K562 (cell line): Measurements from ENCODE around the gene MEIOB. TPM values are rescaled to one million over a fixed set of nuclear protein-coding genes. Genes with fewer than 3 reads are reported as not detected.

ENCODE experiments used
- GABPB1 ChIP-seq: sonication (generic); formaldehyde crosslinking; IDR thresholded peaks from 2 replicates; pipeline ENCODE4 v1.8.0; 2022; ENCODE audit warnings: mild to moderate bottlenecking, missing genetic modification reagents
- GATAD2B ChIP-seq: fragments of 450-650 bp; IDR thresholded peaks from 2 replicates; pipeline ENCODE4 v1.6.1; 2017; ENCODE audit warnings: mild to moderate bottlenecking, borderline replicate concordance
- KLF6 ChIP-seq: fragments of 250-450 bp; sonication (Bioruptor Pico); IDR thresholded peaks from 2 replicates; pipeline ENCODE4 v1.4.0; 2020; ENCODE audit warnings: mild to moderate bottlenecking, moderate library complexity, borderline replicate concordance
- MTA2 ChIP-seq: fragments of 450-650 bp; IDR thresholded peaks from 2 replicates; pipeline ENCODE4 v1.6.1; 2016; ENCODE audit warnings: low read depth
- NCOA1 ChIP-seq: fragments of 450-650 bp; IDR thresholded peaks from 2 replicates; pipeline ENCODE4 v1.6.1; 2016; ENCODE audit warnings: low read depth
- NFE2 ChIP-seq: IDR thresholded peaks from 2 replicates; pipeline ENCODE4 v1.6.1; 2014; ENCODE audit warnings: antibody characterized with exemption, low read depth
- NR2F6 ChIP-seq: fragments of 450-650 bp; formaldehyde crosslinking; IDR thresholded peaks from 2 replicates; pipeline ENCODE4 v1.4.0; 2020; ENCODE audit warnings: mild to moderate bottlenecking
- NR3C1 ChIP-seq: sonication (generic); formaldehyde crosslinking; IDR thresholded peaks from 2 replicates; pipeline ENCODE4 v1.8.1; 2022; ENCODE audit warnings: missing genetic modification reagents
- PTBP1 ChIP-seq: fragments of 200-400 bp; formaldehyde crosslinking; IDR thresholded peaks from 2 replicates; pipeline ENCODE4 v1.6.1; 2017; ENCODE audit warnings: low read depth, low read length
- REST ChIP-seq, 2 experiments: fragments of 450-650 bp; formaldehyde crosslinking in 1 of 2; IDR thresholded peaks; 2 replicates each; pipeline versions ENCODE4 v1.4.0 to v1.6.1; 2014 to 2020; ENCODE audit warnings: mild to moderate bottlenecking in 2 of 2, borderline replicate concordance in 1 of 2, low read depth in 1 of 2
- SIX5 ChIP-seq, 2 experiments: IDR thresholded peaks; 2 replicates each; pipeline ENCODE4 v1.6.1; 2011; ENCODE audit warnings: low read length in 2 of 2, borderline replicate concordance in 1 of 2, low read depth in 1 of 2, mild to moderate bottlenecking in 1 of 2, moderate library complexity in 1 of 2; ENCODE audit not compliant: insufficient read depth in 1 of 2
- SRF ChIP-seq, 2 experiments: fragments of 250-450, 450-650 bp in 1 of 2; sonication (Bioruptor Pico) in 1 of 2; sonication (generic) in 1 of 2; formaldehyde crosslinking; IDR thresholded peaks; 2 replicates each; pipeline versions ENCODE4 v1.5.0 to v1.5.1; 2020 to 2022; ENCODE audit warnings: mild to moderate bottlenecking in 1 of 2, missing genetic modification reagents in 1 of 2
- TAF1 ChIP-seq: IDR thresholded peaks from 2 replicates; pipeline ENCODE4 v1.6.1; 2011; ENCODE audit warnings: mild to moderate bottlenecking, low read length, moderate library complexity; ENCODE audit not compliant: insufficient read depth, control insufficient read depth, severe bottlenecking; ENCODE audit errors: extremely low read depth
- ZBTB2 ChIP-seq: fragments of 450-650 bp; IDR thresholded peaks from 2 replicates; pipeline ENCODE4 v1.6.1; 2016; ENCODE audit warnings: antibody characterized with exemption
- ZNF184 ChIP-seq: sonication (generic); formaldehyde crosslinking; IDR thresholded peaks from 2 replicates; pipeline ENCODE4 v1.5.0; 2020; ENCODE audit warnings: missing genetic modification reagents
- ZNF24 ChIP-seq: fragments of 450-650 bp; IDR thresholded peaks from 2 replicates; pipeline ENCODE4 v1.6.1; 2016
- ZNF785 ChIP-seq: fragments of 250-450 bp; sonication (Bioruptor Pico); IDR thresholded peaks from 2 replicates; pipeline ENCODE4 v1.4.0; 2020; ENCODE audit warnings: mild to moderate bottlenecking
- polyA plus RNA-seq, 8 experiments: library from polyadenylated mRNA; depleted of rRNA in 4 of 8; stranded (reverse) in 5 of 8; unstranded in 3 of 8; fragments of >200 nt; fragmentation: Nextera tagmentation in 2 of 8; fragmentation: Illumina TruSeq in 1 of 8; extraction: Ambion mirVana in 2 of 8; extraction: Trizol in 1 of 8; gene quantifications; 2 replicates each; pipeline versions ENCODE4 v1.2.1 to v1.2.3, GENCODE V29; 2011 to 2014; ENCODE audit warnings: inconsistent platforms in 1 of 8, missing spikeins in 1 of 8
- total RNA-seq, 7 experiments: library from RNA; depleted of rRNA in 6 of 7; stranded (reverse); fragments of >200 nt in 6 of 7; fragmentation: Illumina TruSeq in 2 of 7; extraction: Trizol in 2 of 7; gene quantifications; 2 replicates each; pipeline versions ENCODE4 v1.2.1 to v1.2.3, GENCODE V29; 2011 to 2021; ENCODE audit warnings: low replicate concordance in 1 of 7
- TF ChIP-seq, protein P1 (sequence below), 2 experiments: fragments of 450-650 bp in 1 of 2; sonication (generic) in 1 of 2; formaldehyde crosslinking in 1 of 2; IDR thresholded peaks in 1 of 2; conservative IDR thresholded peaks in 1 of 2; 2 replicates each; pipeline versions ENCODE4 v1.6.1 to v1.8.1; 2016 to 2023; ENCODE audit warnings: mild to moderate bottlenecking in 2 of 2, moderate library complexity in 2 of 2, inconsistent platforms in 1 of 2, missing genetic modification reagents in 1 of 2

The MEIOB gene
- total and polyA plus RNA-seq, 9 of the 15 experiments (the other 6 are each of a cell fraction or from before 2014, with no cell fraction given): 25.4 to 203 (median 97.6) TPM

DNA sequence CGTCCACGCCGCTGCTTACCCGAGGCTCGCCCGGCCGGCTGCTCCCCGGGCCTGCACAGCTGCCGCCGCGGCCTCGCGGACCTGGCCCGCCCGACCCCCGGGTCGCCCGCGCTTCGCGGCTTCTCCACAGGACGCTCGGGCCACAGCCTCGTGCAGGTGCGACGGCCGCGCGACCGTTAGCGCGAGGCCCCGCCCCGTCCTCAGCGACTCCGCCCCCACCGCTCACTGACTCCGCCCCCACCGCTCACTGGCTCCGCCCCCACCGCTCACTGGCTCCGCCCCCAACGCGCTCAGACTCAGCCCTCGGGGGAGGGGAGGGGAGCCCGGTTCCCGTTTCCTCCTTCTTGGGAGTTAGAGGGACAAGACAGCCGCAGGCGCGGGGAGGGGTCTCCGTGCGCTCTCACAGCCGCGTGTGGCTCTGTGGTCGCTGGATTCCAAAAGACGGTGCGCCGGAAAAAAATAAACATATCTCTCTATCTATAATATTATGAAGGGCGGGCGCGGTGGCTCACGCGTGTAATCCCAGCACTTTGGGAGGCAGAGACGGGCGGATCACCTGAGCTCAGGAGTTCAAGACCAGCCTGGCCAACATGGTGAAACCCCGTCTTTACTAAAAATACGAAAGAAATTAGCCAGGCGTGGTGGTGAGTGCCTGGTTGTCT, at the start of gene MEIOB (continued):
- TF ChIP-seq REST (IDR thresholded peaks at IDR 0.05; ENCODE audit: borderline replicate concordance) (no peak), REST (CRISPR knock-in tag; IDR thresholded peaks at IDR 0.05; ENCODE audit: low read depth) (no peak), ZNF785 (no peak), MTA2 (no peak), ZNF24 (no peak), SRF (CRISPR knock-in tag; IDR thresholded peaks at IDR 0.05) (peak in 1 of 2 experiments; percentile 71; a peak in 2 of 4 replicates), PTBP1 (no peak), NR3C1 (no peak), ZNF184 (no peak), SIX5 (IDR thresholded peaks at IDR 0.05; ENCODE audit: borderline replicate concordance in 1 of 2, insufficient read depth in 1 of 2, low read depth in 1 of 2, low read length in 2 of 2) (no peak), NFE2 (no peak), ZBTB2 (peak; percentile 43; the same call in 1 of the 2 replicates), NCOA1 (peak; percentile 20; the same call in 1 of the 2 replicates), NR2F6 (CRISPR knock-in tag) (no peak), GATAD2B (peak; percentile 87), KLF6 (CRISPR knock-in tag) (no peak), GABPB1 (CRISPR knock-in tag) (no peak), TAF1 (peak; percentile 39)
- TF ChIP-seq, protein P1, sequence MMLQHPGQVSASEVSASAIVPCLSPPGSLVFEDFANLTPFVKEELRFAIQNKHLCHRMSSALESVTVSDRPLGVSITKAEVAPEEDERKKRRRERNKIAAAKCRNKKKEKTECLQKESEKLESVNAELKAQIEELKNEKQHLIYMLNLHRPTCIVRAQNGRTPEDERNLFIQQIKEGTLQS (IDR thresholded peaks at IDR 0.05): no peak
- TF ChIP-seq, protein P1 (CRISPR knock-in tag; conservative IDR thresholded peaks at IDR 0.05): 0 out of 2 replicates have a peak, but pooled peaks have one; percentile 24
